ENCODE data around the gene MPHOSPH6.
"Not testable (repeated sequence)": the region's sequence is repeated elsewhere in the genome, so short reads cannot be mapped to it uniquely, and the experiment has no call there.

The MPHOSPH6 gene

DNA sequence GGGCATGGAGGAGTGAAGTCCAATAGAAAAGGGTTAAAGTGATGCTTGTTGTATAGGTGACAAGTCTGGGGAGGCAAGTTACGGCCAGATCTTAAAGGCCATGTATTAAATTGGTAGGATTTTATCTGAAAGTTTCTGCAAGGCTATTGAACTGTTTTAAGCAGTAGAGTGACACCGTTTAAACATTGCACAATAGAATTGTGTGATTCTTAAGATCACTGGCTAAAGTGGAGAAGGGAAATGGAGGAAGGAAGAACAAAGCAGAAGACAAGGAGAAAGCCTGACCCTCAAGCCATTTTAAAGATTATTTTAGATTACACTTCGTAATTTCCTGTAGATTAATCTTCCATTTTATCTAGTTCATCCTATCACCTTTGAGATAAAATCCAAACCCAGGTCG lies 5.6 kb upstream of the MPHOSPH6 start:
- no peak for DNase-seq (ENCODE audit: low read depth, low spot score)

DNA sequence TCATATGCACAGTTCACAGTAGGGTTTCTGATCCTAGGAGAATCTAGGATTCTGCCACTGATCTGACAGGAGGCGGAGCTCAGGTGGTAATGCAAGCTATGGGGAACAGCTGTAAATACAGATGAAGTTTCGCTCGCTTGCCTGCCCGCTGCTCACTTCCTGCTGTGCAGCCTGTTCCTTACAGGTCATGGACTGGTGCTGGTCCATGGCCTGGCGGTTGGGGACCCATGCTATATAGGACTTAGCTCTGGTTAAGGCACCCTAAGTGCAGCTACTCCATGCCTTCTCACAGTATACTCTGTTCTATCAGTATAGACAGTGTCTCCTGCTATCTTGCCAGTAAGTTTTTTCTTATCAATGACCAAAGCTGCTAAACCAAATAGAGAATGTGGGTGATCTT lies 2.4 kb downstream of the MPHOSPH6 start:
- no peak for DNase-seq (ENCODE audit: low read depth, low spot score)

DNA sequence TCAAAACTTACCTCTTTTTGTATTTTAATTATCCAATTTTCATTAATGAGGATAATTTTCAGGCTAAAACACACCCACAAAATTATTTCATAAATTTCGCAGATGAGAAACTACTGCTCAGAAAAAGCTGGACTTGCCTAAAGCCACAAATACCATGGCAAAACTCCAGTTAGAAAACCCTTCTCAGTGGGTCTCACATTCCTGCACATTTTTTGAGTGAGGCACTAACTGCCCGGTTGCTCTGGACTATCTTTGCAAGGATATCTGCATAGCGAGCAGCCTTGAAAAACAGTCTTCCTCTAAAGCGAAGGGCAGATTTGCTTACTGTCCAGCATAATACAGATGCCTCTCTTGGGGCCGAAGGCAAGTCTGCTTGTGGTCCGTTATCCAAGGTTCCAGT lies 9.8 kb downstream of the MPHOSPH6 start:
- no peak for DNase-seq (ENCODE audit: low read depth, low spot score)

DNA sequence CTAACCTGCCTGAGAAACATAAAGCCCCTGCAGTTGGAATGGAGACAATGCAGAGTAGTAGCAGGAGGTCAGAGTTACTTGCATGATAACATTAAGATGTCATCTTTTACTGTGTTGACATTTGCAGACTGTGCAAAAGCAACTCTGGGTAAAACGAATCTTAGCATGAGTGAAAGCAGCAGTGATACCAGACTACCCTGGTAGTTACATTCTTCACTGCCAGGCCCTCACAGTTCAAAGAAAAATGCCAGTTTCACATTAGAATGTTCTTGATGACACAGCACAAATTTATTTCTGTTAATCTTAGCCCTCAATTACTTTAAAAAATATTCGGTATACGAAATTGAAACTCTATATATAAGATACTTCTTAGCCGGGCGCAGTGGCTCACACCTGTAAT lies 12.2 kb downstream of the MPHOSPH6 start:
- DNase-seq (ENCODE audit: low read depth, low spot score), result no peak

DNA sequence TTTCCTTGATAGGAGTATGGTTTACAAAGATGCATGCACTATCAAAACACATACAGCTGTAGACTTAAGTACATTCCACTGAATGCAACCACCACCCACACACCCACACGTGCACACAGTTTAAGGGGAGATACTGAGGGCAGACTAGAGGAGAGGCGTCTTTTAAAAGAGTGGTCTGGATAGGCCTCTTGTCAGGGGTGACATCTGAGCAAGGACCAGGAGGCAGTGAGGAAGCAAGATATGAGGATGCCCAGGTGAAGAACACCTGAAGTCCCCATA lies 12.6 kb downstream of the MPHOSPH6 start:
- DNase-seq (ENCODE audit: low read depth, low spot score), result no peak

DNA sequence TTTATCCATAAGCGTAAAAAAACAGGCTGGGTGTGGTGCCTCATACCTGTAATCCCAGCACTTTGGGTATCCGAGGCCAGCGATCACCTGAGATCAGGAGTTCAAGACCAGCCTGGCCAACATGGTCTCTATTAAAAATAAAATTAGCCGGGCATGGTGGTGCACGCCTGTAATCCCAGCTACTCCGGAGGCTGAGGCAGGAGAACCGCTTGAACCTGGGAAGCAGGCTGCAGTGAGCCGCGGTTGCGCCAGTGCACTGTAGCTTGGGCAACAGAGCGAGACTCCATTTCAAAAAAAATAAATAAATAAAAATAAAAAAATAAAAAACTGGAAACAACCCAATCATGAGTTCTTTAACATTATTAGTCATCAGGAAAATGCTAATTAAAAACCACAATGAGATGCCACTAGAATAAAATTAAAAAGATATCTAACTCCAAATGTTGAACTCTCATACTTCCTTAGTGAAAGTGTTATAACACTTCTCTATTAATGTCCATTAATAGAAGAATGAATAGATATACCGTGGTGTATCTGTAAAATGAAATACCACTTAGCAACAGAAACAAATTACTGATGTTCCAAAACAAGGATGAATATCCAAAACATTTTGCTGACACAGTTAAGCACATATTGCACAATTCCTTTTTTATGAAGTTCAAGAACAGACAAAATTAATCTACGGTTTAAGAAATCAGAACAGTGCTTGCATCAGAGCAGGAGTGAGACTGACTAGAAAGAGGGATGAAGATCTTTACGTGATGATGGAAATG lies 13.1 kb downstream of the MPHOSPH6 start:
- DNase-seq (ENCODE audit: low read depth, low spot score), result no peak

DNA sequence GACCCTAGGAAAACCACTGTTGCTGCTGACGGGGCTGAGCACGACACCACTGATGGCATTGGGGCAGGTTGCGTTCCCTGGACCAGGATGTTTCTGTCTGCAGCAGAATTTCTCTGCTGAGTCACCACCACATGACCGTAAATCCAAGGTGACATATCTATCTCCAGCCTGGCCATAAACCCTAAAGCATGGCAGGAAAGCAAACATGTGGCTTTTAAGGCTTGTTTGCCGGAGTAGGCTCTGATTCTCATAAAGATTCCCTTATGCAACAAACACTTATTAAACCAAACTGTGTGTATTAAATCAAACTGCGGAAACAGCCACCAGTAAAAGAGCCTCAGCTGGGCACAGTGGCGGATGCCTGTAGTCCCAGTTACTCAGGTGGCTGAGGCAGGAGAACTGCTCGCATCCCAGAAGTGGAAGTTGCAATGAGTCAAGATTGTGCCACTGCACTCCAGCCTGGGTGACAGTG lies 17.3 kb downstream of the MPHOSPH6 start:
- DNase-seq (ENCODE audit: low read depth, low spot score), result no peak

DNA sequence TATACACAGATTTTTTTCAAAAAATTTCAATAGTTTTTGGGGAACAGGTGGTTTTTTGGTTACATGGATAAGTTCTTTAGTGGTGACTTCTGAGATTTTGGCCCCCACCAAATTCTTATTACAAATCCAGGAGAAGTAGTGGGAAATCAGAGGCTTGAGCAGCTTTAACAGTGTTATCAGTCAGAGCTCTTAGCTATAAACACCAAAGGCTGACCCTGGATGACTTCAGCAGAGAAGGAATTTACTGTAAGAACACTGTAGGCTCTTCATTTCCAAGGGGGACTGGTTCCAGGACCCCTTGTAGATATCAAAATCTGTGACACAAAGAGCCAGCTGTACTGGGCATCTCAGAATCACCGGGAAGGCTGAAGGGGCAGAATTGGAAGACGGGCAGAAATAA lies 17.8 kb downstream of the MPHOSPH6 start:
- DNase-seq (ENCODE audit: low read depth, low spot score), result no peak

DNA sequence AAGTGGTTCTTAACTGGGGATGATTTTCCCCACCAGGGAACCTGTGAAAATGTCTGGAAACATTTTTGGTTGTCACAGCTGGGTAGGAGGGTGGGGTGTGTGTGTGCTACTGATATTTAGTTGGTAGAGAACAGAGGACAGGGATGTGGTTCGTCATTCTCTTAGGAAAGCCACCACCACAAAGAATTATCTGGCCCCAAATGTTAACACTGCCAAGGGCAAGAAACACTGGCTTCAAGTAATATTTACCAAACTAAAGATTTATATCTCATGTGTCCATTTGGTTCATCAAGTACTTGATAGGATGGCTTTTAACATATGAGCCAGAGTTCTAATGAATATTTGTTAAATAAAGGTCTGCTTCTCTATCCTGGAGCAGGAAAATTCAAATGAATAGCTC lies 19.5 kb downstream of the MPHOSPH6 start:
- no peak for DNase-seq (ENCODE audit: low read depth, low spot score)

DNA sequence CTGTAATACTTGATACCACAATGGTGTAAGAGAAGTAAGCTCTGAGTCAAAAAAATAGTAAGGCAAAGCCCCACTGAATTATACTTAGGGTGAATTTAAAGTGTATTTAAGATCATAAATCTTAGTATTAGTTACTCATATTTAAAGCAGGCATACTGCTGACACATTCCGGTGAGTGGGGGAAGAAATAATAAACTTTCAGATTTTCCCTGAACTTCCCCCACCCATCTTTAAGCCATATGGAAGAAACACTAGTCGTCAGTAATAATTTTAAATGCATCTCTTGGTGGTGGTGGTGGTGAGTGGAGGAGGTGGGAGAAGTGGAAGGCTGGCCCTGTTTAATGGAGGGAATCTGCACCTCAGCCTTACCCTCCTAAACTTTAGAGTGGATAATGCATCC lies 20.5 kb downstream of the MPHOSPH6 start:
- DNase-seq (ENCODE audit: low read depth, low spot score), result no peak

DNA sequence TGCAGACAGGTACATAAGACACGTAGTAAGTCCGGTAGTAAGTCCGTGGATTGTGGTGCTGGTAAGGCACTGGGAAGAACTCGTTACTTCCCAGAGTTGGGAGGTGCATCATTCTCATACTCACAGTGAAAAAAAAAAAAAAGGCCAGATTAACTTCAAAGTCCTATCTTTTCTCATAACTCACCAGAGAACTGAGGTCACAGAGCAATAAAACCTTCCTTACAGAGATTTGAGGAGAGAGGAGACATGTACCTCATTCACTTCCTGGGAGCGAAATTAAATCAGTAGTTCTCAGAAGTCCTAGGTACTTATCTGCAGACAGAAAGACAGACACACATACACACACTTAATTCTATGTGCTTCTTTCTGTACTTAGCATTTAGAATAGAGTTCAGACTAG lies 22.5 kb downstream of the MPHOSPH6 start:
- no peak for DNase-seq (ENCODE audit: low read depth, low spot score)

DNA sequence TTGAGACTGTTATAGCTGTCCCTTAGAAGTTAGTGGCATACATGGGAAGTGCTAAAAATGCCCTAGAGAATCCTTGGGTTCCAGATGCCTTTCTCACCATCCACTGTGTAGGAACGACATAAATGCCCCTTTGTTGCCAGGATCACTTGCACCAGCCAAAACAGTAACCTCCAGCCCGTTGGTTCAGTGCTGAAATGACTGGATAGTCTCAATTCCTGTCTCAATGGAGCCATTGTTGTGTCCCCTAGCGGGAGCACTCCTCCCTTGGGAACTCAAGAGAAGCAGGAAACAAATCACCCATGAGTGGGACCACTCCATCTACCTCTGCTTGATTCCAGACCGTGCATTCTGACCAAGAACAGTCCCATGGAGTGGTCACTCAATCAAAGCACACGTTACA lies 23.1 kb downstream of the MPHOSPH6 start:
- no peak for DNase-seq (ENCODE audit: low read depth, low spot score)

DNA sequence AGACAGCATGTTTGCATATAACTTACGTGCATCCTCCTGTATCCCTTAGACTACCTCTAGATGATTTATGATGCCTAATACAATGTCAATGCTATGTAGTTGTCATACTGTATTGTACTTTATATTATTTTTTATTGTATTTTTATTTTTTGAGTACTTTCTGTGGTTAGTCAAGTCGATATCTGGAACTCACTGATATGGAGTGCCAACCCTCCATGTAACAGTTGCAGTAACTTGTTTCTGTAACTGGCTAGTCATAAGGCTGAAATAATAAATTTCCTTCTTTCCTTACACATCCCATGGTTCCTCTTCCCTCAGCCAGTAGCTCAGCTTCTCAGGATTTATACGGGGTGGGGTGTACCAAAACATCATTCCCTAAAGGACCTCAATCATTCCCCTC lies 23.5 kb downstream of the MPHOSPH6 start:
- DNase-seq (ENCODE audit: low read depth, low spot score), result no peak

DNA sequence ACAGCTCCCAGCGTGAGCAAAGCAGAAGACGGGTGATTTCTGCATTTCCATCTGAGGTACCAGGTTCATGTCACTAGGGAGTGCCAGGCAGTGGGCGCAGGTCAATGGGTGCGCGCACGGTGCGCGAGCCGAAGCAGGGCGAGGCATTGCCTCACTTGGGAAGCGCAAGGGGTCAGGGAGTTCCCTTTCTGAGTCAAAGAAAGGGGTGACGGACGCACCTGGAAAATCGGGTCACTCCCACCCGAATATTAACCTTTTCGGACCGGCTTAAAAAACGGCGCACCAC lies 30.8 kb downstream of the MPHOSPH6 start:
- not testable (repeated sequence) for DNase-seq (ENCODE audit: low read depth, low spot score)

DNA sequence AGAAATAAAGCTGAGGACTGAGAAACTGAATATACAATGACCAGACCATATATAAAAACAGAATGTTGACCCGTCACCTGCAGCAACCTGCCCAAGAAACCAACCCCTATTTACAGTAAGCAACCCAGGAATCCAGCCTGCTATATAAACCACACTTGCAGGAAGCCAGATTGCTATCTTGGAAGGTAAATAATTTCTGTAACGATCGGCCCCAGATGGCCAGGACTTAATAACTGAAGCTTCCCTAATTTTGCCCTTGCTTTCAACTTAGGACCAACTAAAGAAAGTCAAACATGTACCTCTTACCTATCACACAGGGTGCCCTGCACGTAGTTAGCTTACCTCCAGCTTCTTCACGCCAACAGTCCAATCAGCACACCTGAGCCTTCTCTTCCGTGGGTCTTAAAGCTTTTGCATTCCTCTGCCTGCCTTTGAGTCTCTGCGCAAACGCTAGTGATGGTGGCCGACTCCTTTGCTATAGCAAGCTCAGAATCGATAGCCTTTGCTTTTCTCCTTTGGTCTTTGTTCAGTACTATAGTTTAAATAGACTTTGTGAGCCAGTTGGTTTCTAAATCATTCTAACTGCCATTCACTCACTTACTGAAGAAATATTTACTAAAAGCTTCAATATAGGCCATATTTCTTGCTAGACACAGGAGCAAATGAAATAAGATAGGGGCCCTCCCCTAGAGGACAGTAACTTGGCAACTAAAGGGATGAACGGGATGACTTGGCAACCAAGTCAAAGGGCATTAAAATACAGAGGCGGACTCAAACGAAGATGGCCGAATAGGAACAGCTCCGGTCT lies 31.3 kb downstream of the MPHOSPH6 start:
- no peak for DNase-seq (ENCODE audit: low read depth, low spot score)

DNA sequence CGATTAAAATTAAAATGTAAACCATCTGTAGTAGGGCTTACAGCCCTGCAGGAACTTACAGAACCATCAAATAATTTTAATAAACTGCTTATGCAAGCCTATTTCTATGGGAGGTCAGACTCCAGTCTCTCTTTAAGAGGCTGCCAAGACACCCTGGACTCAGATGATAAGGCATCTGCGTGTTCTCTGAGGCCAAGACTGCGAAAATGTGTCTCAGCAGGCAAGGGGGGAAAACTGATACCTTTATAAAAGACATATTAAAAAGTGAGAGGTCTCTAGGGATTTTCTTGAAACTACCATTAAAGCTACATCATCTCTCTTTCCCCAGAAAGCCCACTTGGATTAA lies 32.2 kb downstream of the MPHOSPH6 start:
- DNase-seq (ENCODE audit: low read depth, low spot score), result no peak

DNA sequence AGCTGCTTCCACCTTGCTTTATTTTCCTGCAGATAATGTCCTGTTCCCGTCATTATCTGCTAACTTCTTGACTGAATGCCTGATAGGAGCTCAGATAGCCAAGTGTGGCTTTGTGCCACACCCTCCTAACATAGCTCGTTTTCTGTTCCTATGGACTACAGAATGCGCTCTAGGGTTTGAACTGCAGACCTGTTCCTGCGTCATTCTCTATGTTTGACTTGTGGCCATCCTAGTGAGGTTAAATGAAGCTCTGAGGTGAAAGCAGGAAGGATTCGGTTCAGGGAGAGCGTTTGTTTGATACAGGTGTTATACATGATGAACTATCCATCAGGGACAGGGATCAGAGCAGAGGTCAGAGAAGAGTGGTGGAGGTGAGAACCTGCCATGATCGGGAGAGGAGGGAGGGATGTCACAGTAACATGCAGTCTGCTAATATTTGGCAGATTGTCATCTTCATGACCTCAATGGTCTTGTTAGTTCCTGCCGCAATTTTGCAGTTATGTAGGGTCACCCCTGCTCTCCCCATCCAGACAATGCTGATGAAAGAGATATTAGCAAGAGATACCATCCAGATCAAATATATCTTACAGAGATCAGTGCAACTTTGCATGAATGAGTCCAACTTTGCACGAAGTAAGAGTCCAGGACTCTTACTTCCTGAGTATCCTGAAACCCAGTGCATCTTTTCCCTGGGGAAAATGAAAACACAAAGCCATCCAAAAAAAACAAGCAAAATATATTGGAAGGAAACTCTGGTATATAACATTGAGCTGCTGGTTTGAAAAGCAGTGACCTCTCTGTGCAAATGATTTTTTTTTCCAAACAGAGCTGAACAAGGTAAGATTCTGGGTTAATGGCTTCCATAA lies 32.8 kb downstream of the MPHOSPH6 start:
- DNase-seq (ENCODE audit: low read depth, low spot score), result no peak

DNA sequence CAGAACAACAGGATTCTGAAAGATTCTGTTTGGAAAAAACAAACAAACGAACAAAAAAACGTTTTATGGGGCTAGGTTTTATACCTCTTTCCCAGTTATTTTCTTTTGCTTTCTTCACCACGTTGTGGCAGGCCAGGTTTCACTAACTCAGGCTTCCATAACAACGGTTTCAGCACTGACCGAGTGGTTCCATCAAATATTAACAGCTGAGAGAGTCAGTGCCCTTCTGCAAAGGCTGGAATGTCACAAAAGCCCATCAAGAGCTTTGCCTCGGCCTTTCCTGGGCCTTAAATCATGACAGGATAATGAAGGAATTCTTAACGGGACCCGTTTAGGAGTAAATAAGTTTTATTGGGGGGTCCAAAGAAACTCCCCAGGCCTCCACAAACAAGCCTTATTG lies 34.2 kb downstream of the MPHOSPH6 start:
- DNase-seq (ENCODE audit: low read depth, low spot score), result no peak

DNA sequence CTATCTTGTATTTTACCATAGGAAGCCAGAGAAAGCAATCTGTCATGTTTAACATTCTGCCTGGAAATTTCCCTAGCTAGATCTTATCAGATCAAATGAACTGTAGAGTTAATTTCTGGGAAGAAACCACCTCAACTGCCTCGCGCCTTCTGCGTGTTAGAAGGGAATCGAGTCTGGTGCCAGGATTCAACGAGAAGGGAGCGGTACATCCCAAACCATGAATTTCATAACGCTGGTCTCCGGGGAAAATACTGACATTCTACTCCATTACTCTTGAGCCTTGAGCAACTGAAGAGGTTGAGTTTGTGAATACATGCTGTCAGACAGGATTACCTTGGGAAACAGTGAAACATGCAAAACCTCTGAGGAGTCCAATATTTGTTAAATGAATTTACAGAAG lies 35.2 kb downstream of the MPHOSPH6 start:
- DNase-seq (ENCODE audit: low read depth, low spot score), result no peak

DNA sequence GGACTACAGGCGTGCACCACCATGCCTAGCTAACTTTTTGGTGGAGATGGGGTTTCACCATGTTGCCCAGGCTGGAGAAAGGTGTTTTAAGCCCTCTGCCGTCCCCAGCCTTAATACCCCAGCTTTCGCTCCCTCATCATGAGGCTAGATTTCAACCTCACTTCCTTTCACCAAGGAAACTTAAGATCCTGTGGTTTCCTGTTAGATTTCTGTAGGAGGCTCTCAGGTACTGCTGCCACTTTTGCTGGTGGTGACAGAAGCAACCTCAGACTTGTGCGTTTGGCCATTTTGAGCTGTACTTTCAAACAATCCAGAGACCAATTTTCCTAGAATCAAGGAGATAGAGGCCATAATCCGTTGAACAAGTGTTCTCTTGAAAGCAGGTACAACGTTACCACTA lies 36.2 kb downstream of the MPHOSPH6 start:
- no peak for DNase-seq (ENCODE audit: low read depth, low spot score)

DNA sequence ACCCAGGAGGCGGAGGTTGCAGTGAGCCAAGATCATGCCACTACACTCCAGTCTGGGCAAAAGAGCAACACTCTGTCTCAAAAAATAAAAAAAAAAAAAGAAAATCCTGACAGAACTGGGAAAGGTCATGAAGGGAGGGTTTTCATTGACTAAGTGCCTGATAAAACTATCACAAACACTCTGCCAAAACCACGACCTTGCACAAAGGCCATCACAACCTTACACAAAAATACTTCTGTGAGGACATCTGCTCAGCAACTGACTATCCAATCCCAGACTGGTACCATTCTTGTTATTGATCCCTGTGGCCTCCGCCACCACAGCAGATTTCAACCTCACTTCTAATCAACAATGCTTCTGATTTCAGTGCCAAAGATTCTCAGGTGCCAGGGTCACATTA lies 40.1 kb downstream of the MPHOSPH6 start:
- no peak for DNase-seq (ENCODE audit: low read depth, low spot score)

DNA sequence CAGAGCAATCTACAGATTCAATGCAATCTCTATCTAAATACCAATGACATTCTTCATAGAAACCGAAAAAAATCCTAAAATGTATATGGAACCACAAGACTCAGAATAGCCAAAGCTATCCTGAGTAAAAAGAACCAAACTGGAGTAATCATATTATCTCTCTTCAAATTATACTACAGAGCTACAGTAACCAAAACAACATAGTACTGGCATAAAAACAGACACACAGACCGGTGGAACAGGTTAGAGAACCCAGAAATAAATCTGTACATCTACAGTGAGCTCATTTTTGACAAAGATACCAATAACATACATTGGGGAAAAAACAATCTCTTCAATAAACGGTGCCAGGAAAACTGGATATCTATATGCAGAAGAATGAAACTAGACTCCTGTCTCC lies 45.4 kb downstream of the MPHOSPH6 start:
- DNase-seq (ENCODE audit: low read depth, low spot score), result no peak

DNA sequence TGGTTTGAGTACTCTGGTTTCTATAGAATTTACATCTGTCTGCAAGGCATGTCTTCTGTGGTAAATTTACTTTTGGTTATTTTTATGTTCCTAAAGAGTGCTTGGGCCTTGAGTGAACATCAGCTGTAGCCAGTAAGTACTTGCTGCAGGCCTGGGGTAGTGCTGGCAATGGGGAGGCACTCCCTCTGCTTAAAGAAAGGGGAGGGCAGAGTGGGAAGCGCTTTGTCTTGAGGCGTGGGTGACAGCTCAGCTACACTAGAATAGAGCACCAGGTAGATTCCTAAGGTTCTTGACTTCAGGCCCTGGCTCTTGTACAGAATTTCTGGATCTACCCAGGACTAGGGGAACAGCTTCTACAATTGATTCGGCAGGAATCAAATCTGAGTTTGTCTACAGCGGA lies 50.6 kb downstream of the MPHOSPH6 start:
- no peak for DNase-seq (ENCODE audit: low read depth, low spot score)
